ENCODE measurements around the gene CADM1.
A peak's percentile ranks its signal among the peaks of the same experiment; 100 is the strongest.

The CADM1 gene

DNA sequence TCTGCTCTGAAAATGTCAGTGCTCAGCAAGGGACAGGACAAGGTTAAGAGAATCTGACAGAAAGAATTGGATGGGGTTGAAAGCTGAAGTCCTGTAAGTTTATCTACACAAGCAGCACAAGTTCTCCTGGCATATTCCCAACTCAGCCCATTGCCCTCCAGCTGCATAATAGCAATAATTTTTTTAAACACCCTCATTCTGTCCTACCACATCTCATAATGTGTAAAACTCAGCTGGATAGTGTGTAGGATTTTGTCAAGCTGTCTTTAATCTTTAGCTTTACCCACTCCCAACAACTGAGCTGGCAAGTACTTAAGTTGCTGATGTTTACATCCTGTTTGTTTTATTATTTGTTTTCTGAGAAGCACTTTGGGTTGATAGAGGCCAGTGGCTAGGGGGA, 158.9 kb downstream of the CADM1 start:
- no peak for DNase-seq (ENCODE audit: low spot score)
- TF ChIP-seq CTCF (IDR thresholded peaks at IDR 0.05; ENCODE audit: extremely low read depth, missing control alignments), result no peak

DNA sequence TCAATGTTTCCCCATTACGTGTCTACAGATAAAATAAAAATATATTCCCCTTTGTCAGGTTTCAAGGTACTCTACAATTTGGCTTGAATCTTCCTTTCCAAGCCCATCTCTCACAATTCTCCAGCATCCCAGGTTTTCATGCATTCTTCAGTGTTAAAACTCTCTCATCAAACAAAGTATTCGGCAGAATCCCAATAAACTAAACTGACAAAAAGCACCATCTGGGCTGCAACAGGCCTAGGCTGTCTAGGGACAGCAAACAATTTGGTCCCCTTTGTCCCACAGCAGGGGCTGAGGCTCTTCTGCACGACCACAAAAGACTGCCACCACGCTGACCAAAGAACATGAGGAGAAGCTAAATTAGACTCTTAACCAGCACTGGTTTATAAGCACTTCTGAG, 159.4 kb downstream of the CADM1 start:
- no peak for DNase-seq (ENCODE audit: low spot score)
- no peak for TF ChIP-seq CTCF (IDR thresholded peaks at IDR 0.05; ENCODE audit: extremely low read depth, missing control alignments)

DNA sequence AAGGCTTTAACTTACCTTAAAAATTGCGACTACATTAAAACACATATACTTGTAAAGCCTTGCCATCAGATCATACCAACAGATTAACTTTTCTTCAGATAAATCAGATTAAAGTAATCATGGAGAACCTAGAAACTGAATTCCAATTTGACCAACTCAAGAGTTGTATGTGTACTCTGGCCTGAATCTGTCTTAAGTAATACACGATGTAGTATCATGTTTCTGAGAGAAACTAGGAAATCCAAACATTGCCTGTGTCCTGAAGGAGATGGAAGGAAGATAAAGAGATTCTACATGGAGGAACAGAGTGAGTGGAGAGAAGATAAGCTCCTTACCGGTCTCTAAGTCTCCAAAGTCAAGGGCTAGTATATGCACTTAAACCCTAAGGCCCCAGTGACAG, 162.1 kb downstream of the CADM1 start:
- no peak for DNase-seq (ENCODE audit: low spot score)
- TF ChIP-seq CTCF (IDR thresholded peaks at IDR 0.05; ENCODE audit: extremely low read depth, missing control alignments), result no peak

GRCh38 chr11:115340874-115341273, 163.3 kb downstream of the CADM1 start:
- DNase-seq (ENCODE audit: low spot score), result no peak
- TF ChIP-seq CTCF (IDR thresholded peaks at IDR 0.05; ENCODE audit: extremely low read depth, missing control alignments), result no peak

GRCh38 chr11:115338476-115338875, 165.7 kb downstream of the CADM1 start:
- no peak for TF ChIP-seq CTCF (IDR thresholded peaks at IDR 0.05; ENCODE audit: extremely low read depth, missing control alignments)

GRCh38 chr11:115334932-115335788, 169.1 kb downstream of the CADM1 start:
- no peak for TF ChIP-seq CTCF (IDR thresholded peaks at IDR 0.05; ENCODE audit: extremely low read depth, missing control alignments)
- DNase-seq (ENCODE audit: low spot score), result peak; percentile 12

More at GRCh38 chr11:115338476-115338875, 165.7 kb downstream of the CADM1 start:
- DNase-seq (ENCODE audit: low spot score), result no peak

DNA sequence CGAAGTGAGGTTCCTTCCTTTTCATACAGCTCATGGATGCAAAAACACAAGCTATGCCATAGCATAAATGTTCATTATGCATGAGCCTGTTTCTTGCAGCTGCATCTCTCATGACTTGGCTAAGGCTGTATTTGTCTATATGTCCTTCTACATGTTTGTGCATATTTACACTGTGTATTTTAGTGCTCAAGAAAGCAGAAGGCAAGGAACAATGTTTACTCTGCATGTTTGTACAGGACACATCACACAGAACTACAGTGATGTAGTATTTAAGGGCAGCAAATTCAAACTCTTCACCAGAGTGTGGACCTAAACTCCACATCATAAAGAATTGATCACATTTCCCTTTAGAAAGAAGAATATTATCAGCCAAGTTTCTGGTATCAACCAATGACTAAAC, 170.3 kb downstream of the CADM1 start:
- no peak for DNase-seq (ENCODE audit: low spot score)
- TF ChIP-seq CTCF (IDR thresholded peaks at IDR 0.05; ENCODE audit: extremely low read depth, missing control alignments), result no peak

Measured in GM20000 (cell line).